Endodermal cell (in vitro differentiated cells): ENCODE data around the gene PNRC1. TPM values are rescaled to one million over a fixed set of nuclear protein-coding genes. Genes with fewer than 3 reads are reported as not detected.

Experiments
- DNase-seq: peaks from one replicate; pipeline ENCODE4 v3.0.0-alpha.2; 2017
- H3K27ac ChIP-seq: 2 replicates; pipeline ENCODE4 v1.5.1; 2013; ENCODE audit warnings: mild to moderate bottlenecking, low read depth, low read length, moderate library complexity
- H3K27me3 ChIP-seq: 2 replicates; pipeline ENCODE4 v1.6.1; 2013; ENCODE audit warnings: mild to moderate bottlenecking, low read length, moderate library complexity; ENCODE audit not compliant: insufficient read depth, control insufficient read depth, poor library complexity, severe bottlenecking
- H3K36me3 ChIP-seq: 2 replicates; pipeline ENCODE4 v1.7.0; 2013; ENCODE audit warnings: mild to moderate bottlenecking, low read length, moderate library complexity; ENCODE audit not compliant: control insufficient read depth, insufficient read depth
- H3K4me1 ChIP-seq: one replicate; pipeline ENCODE4 v1.7.0; 2013; ENCODE audit warnings: low read length; ENCODE audit not compliant: control insufficient read depth, insufficient read depth
- H3K4me3 ChIP-seq: 2 replicates; pipeline ENCODE4 v1.5.1; 2013; ENCODE audit warnings: mild to moderate bottlenecking, low read length, moderate library complexity
- H3K9ac ChIP-seq: 2 replicates; pipeline ENCODE4 v1.6.1; 2013; ENCODE audit warnings: mild to moderate bottlenecking, low read length, moderate library complexity; ENCODE audit not compliant: poor library complexity, severe bottlenecking; ENCODE audit errors: extremely low read depth
- H3K9me3 ChIP-seq: 2 replicates; pipeline ENCODE4 v1.6.1; 2013; ENCODE audit warnings: mild to moderate bottlenecking, low read length, moderate library complexity; ENCODE audit not compliant: control insufficient read depth
- H3K27ac Mint-ChIP-seq: 2 replicates; pipeline ENCODE4 v1.8.0; 2020; ENCODE audit warnings: mixed read lengths
- H3K27me3 Mint-ChIP-seq: 2 replicates; pipeline ENCODE4 v1.8.0; 2021; ENCODE audit warnings: mild to moderate bottlenecking, mixed read lengths; ENCODE audit not compliant: insufficient read depth
- H3K36me3 Mint-ChIP-seq: 2 replicates; pipeline ENCODE4 v1.8.0; 2020; ENCODE audit warnings: low read depth, mixed read lengths
- H3K4me1 Mint-ChIP-seq: 2 replicates; pipeline ENCODE4 v1.8.0; 2020; ENCODE audit warnings: mixed read lengths
- H3K4me3 Mint-ChIP-seq: 2 replicates; pipeline ENCODE4 v1.8.0; 2020; ENCODE audit warnings: mild to moderate bottlenecking, moderate library complexity, mixed read lengths
- H3K9me3 Mint-ChIP-seq: 2 replicates; pipeline ENCODE4 v1.8.0; 2020; ENCODE audit warnings: mild to moderate bottlenecking, mixed read lengths
- WGBS, 2 experiments: methylation state at CpG; one replicate each; pipeline versions ENCODE4 v1.1.5 to v1.1.7; 2013; ENCODE audit warnings: missing lambda C conversion rate in 2 of 2, mixed read lengths in 1 of 2; ENCODE audit not compliant: insufficient coverage in 1 of 2, insufficient read length in 1 of 2; 5-methylcytosine and 5-hydroxymethylcytosine counted together
- total RNA-seq, 2 donors: library from RNA; stranded (reverse); fragmentation: NEBNext Ultra II Directional in 1 of 2; extraction: Animal tissue kit (Norgen Biotek cat#: 25700) in 1 of 2; gene quantifications; 2 replicates in 1 of 2; 3 replicates in 1 of 2; pipeline ENCODE4 v1.2.1, GENCODE V29; 2021
- TF ChIP-seq, protein P1 (sequence below): fragments of 200-600 bp; sonication (generic); conservative IDR thresholded peaks from 2 replicates; pipeline ENCODE4 v1.5.0; 2021; ENCODE audit warnings: antibody characterized with exemption, mild to moderate bottlenecking

PNRC1 gene
- total RNA-seq, 2 donors from 2014 or later, result 105 to 118 TPM

DNA sequence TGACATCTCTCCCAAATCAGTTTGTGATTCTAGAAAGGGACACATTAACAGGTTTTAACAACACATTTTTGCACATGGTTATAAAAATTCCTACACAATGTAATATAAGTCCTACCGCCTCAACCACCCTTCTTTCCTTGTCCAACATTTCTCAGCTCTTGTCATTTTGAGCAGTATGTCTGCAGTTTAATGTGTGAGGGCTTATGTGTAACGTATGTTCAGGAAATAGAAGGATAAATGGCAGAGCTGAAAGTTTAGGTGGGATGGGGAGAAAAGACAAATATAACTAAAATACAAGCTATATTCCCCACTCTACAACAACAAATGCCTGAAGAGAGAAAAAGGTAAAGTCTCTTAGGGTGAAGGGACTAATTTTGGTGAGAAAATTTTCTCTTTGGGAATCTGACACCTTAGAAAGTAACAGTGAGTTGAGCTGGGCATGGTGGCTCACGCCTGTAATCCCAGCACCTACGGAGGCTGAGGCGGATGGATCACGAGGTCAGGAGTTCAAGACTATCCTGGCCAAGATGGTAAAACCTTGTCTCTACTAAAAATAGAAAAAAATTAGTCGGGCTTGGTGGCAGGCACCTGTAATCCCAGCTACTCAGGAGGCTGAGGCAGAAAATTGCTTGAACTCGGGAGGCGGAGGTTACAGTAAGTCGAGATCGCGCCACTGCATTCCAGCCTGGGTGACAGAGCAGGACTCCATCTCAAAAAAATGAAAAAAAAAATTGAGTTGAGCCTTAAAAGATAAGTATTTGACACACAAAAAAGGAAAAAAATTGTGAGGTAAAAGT, 5.1 kb downstream of the PNRC1 start:
- H3K27me3 ChIP-seq, result no peaks in the 10 kb centered on the region
- H3K36me3 ChIP-seq, result peaks cover 28% of the 10 kb centered on the region
- H3K4me3 ChIP-seq, result no peak overlapping the region
- no peak overlapping the region for H3K4me3 Mint-ChIP-seq
- peaks cover 3% of the 10 kb centered on the region for H3K4me1 ChIP-seq
- H3K9me3 ChIP-seq, result no peaks in the 10 kb centered on the region
- TF ChIP-seq, protein P1, sequence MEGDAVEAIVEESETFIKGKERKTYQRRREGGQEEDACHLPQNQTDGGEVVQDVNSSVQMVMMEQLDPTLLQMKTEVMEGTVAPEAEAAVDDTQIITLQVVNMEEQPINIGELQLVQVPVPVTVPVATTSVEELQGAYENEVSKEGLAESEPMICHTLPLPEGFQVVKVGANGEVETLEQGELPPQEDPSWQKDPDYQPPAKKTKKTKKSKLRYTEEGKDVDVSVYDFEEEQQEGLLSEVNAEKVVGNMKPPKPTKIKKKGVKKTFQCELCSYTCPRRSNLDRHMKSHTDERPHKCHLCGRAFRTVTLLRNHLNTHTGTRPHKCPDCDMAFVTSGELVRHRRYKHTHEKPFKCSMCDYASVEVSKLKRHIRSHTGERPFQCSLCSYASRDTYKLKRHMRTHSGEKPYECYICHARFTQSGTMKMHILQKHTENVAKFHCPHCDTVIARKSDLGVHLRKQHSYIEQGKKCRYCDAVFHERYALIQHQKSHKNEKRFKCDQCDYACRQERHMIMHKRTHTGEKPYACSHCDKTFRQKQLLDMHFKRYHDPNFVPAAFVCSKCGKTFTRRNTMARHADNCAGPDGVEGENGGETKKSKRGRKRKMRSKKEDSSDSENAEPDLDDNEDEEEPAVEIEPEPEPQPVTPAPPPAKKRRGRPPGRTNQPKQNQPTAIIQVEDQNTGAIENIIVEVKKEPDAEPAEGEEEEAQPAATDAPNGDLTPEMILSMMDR, result no peak
- H3K27ac Mint-ChIP-seq, result peak overlapping the region; percentile 56
- DNase-seq, result no peak
- no peaks in the 10 kb centered on the region for H3K9me3 Mint-ChIP-seq
- WGBS, 2 experiments, result 91 to 96% methylated on average over 10 to 12 of the region's 12 CpGs
- H3K27ac ChIP-seq, result no peak overlapping the region
- peaks cover 32% of the 10 kb centered on the region for H3K36me3 Mint-ChIP-seq
- H3K9ac ChIP-seq, result no peak overlapping the region
- no peaks in the 10 kb centered on the region for H3K27me3 Mint-ChIP-seq
- peaks cover 24% of the 10 kb centered on the region for H3K4me1 Mint-ChIP-seq

DNA sequence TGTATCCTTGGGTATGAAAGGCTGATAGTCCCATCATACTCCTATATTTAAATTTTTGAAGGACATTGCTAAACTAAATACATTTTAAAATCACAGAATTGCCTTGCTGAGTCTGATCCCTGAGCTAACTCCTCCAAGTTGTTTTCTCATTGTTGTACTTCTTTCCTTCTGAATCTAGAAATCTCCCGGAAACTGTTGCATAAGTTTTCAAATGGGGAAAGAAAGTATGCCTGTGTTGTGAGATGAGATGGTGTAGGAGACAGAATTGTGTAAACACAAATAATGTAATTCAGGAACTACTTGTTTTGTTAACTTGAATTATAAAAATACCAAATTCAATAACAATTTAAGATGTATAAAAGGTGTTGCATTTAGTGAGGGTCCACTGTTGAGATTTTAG, 7.3 kb downstream of the PNRC1 start:
- H3K9ac ChIP-seq, result no peak overlapping the region
- no peaks in the 10 kb centered on the region for H3K27me3 ChIP-seq
- no peak for DNase-seq
- H3K9me3 Mint-ChIP-seq, result no peaks in the 10 kb centered on the region
- TF ChIP-seq, protein P1, result no peak
- no peak overlapping the region for H3K27ac ChIP-seq
- 100% methylated on average over 1 of the region's 1 CpG; no CpG with 5 or more reads in 1 of the 2 experiments for WGBS, 2 experiments
- peaks cover 28% of the 10 kb centered on the region for H3K36me3 ChIP-seq
- H3K4me3 ChIP-seq, result no peak overlapping the region
- no peaks in the 10 kb centered on the region for H3K27me3 Mint-ChIP-seq
- H3K4me1 Mint-ChIP-seq, result peaks cover 27% of the 10 kb centered on the region
- H3K27ac Mint-ChIP-seq, result no peak overlapping the region
- peaks cover 27% of the 10 kb centered on the region for H3K36me3 Mint-ChIP-seq
- H3K9me3 ChIP-seq, result no peaks in the 10 kb centered on the region
- H3K4me3 Mint-ChIP-seq, result no peak overlapping the region
- H3K4me1 ChIP-seq, result peaks cover 3% of the 10 kb centered on the region

DNA sequence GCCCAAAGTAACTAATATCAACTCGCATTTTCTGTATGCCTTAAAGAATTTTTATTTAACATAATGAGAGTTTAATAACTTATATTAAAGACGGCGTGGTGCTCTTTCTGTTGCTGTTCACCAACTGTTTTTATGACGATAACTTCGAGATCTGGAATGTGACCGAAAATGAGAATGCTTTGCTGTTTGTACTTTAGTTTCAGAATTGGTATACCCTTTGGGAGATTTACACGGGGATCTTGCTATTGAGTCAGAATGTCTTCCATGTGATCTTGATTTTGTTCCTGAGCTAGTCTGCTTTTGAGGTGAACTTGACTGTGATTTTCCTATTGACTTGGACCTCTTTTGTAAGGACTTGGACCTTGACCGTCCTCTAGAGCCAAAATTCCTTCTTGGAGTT, 17.9 kb downstream of the PNRC1 start:
- no peaks in the 10 kb centered on the region for H3K4me1 ChIP-seq
- DNase-seq, result no peak
- H3K27me3 Mint-ChIP-seq, result no peaks in the 10 kb centered on the region
- no peak overlapping the region for H3K27ac Mint-ChIP-seq
- H3K36me3 Mint-ChIP-seq, result peaks cover 13% of the 10 kb centered on the region
- H3K27ac ChIP-seq, result no peak overlapping the region
- H3K4me1 Mint-ChIP-seq, result no peaks in the 10 kb centered on the region
- no peaks in the 10 kb centered on the region for H3K27me3 ChIP-seq
- no peaks in the 10 kb centered on the region for H3K9me3 ChIP-seq
- TF ChIP-seq, protein P1, result no peak
- no peak overlapping the region for H3K9ac ChIP-seq
- H3K36me3 ChIP-seq, result peaks cover 16% of the 10 kb centered on the region
- no peak overlapping the region for H3K4me3 Mint-ChIP-seq
- H3K4me3 ChIP-seq, result no peak overlapping the region
- no peaks in the 10 kb centered on the region for H3K9me3 Mint-ChIP-seq
- 92 to 93% methylated on average over 7 to 8 of the region's 8 CpGs for whole genome bisulfite sequencing, 2 experiments
